K562 (cell line): ENCODE measurements around the gene GNAI3. TPM values are rescaled to one million over a fixed set of nuclear protein-coding genes. Genes with fewer than 3 reads are reported as not detected.

Experiments used
- ATAC-seq: fragments of 200-7000 bp; cut with Tn5 transposase; 3 replicates; pipeline ENCODE4 v1.9.1; 2020; ENCODE audit warnings: moderate library complexity
- Bru-seq: library from RNA; stranded (reverse); fragments of 400-500 nt; gene quantifications from one replicate; lab custom pipeline; 2021; lab: Mats Ljungman, UMichigan
- BruChase-seq, 2 experiments: library from RNA; stranded (reverse); fragments of 400-500 nt; gene quantifications; one replicate each; lab custom pipeline; 2021; lab: Mats Ljungman, UMichigan
- BruUV-seq: library from RNA; stranded (reverse); fragments of 400-500 nt; replicated peaks from 2 replicates; lab custom pipeline; 2021; lab: Mats Ljungman, UMichigan
- CTCF ChIA-PET: fragments of 300-600 bp; formaldehyde crosslinking; extraction: SDS; loops from one replicate; lab custom pipeline; 2021; ENCODE audit warnings: low intra/inter-chr PET ratio; lab: Yijun Ruan, JAX
- POLR2A ChIA-PET: fragments of 300-600, 350-650 bp; sonication (Branson Sonifier 250); formaldehyde crosslinking; extraction: SDS; loops from one replicate; lab custom pipeline; 2021; ENCODE audit warnings: antibody characterized with exemption, inconsistent platforms; lab: Yijun Ruan, JAX
- DNase-seq, 4 experiments: peaks; one replicate each; pipeline versions ENCODE4 v3.0.0 to v3.0.0-alpha.2; 2011 to 2018; ENCODE audit warnings: low spot score in 3 of 4, mixed read lengths in 3 of 4; ENCODE audit errors: extremely low read depth in 1 of 4
- FAIRE-seq: peaks from 2 replicates; lab custom pipeline; 2011; peaks lifted over from hg19 to GRCh38; lab: Jason Lieb, UNC
- H2AFZ ChIP-seq: 2 replicates; pipeline ENCODE4 v1.6.0; 2011; ENCODE audit warnings: low read depth, low read length, control low read depth, inconsistent platforms
- H3K27ac ChIP-seq: fragments of 200-600 bp; 3 replicates; pipeline ENCODE4 v1.8.0; 2011; ENCODE audit warnings: low read depth, mild to moderate bottlenecking, control low read depth, inconsistent platforms, low read length, moderate library complexity, mixed read lengths; ENCODE audit errors: extremely low read depth
- H3K27me3 ChIP-seq, 2 experiments: fragments of 300-600 bp in 1 of 2; 2 replicates in 1 of 2; 3 replicates in 1 of 2; pipeline versions ENCODE4 v1.6.0 to v1.8.0; 2011; ENCODE audit warnings: inconsistent platforms in 2 of 2, low read length in 2 of 2, mild to moderate bottlenecking in 1 of 2, mixed read lengths in 1 of 2, moderate library complexity in 1 of 2; ENCODE audit not compliant: control insufficient read depth in 2 of 2, insufficient read depth in 2 of 2
- H3K36me3 ChIP-seq: fragments of 300-600 bp; 3 replicates; pipeline ENCODE4 v1.8.0; 2011; ENCODE audit warnings: mild to moderate bottlenecking, low read length, inconsistent platforms; ENCODE audit not compliant: control insufficient read depth, insufficient read depth
- H3K4me1 ChIP-seq, 2 experiments: fragments of 200-600 bp in 1 of 2; replicated peaks in 1 of 2; 2 replicates in 1 of 2; 3 replicates in 1 of 2; pipeline versions ENCODE4 v1.5.1 to v1.8.0; 2011; ENCODE audit warnings: inconsistent platforms in 2 of 2, low read length in 2 of 2, mild to moderate bottlenecking in 1 of 2, mixed read lengths in 1 of 2, moderate library complexity in 1 of 2; ENCODE audit not compliant: control insufficient read depth in 2 of 2, insufficient read depth in 2 of 2
- H3K4me2 ChIP-seq: 2 replicates; pipeline ENCODE4 v1.6.1; 2011; ENCODE audit warnings: low read length, control low read depth, inconsistent platforms, mixed read lengths; ENCODE audit not compliant: insufficient read depth
- H3K4me3 ChIP-seq: fragments of 200-600 bp; sonication (generic), shearing (Covaris generic); 2 replicates; pipeline ENCODE4 v1.5.1; 2016; ENCODE audit warnings: control low read depth, inconsistent platforms
- H3K79me2 ChIP-seq: fragments of 200-600 bp; 3 replicates; pipeline ENCODE4 v1.8.0; 2011; ENCODE audit warnings: low read length, inconsistent platforms; ENCODE audit not compliant: control insufficient read depth, insufficient read depth
- H3K9ac ChIP-seq, 2 experiments: 2 replicates each; pipeline versions ENCODE4 v1.6.0 to v1.6.1; 2011; ENCODE audit warnings: low read depth in 2 of 2, low read length in 2 of 2, control low read depth in 1 of 2, inconsistent platforms in 1 of 2, mild to moderate bottlenecking in 1 of 2, mixed read lengths in 1 of 2; ENCODE audit not compliant: insufficient read depth in 1 of 2
- H3K9me1 ChIP-seq: one replicate; pipeline ENCODE4 v1.6.0; 2011; ENCODE audit warnings: inconsistent platforms, mild to moderate bottlenecking, low read length, moderate library complexity; ENCODE audit not compliant: control insufficient read depth, insufficient read depth
- H3K9me3 ChIP-seq: replicated peaks from 2 replicates; pipeline ENCODE4 v1.5.1; 2011; ENCODE audit warnings: low read depth, low read length, inconsistent platforms; ENCODE audit not compliant: control insufficient read depth, insufficient read depth
- H4K20me1 ChIP-seq: replicated peaks from 2 replicates; pipeline ENCODE4 v1.6.1; 2011; ENCODE audit warnings: low read length, inconsistent platforms, mixed read lengths; ENCODE audit not compliant: control insufficient read depth, insufficient read depth
- DDX20 ChIP-seq: fragments of 450-650 bp; IDR thresholded peaks from 2 replicates; pipeline ENCODE4 v1.6.1; 2016; ENCODE audit warnings: missing genetic modification characterization, low read depth, mild to moderate bottlenecking, missing compliant biosample characterization, moderate library complexity
- ETV6 ChIP-seq, 3 experiments: fragments of 150-350 bp in 1 of 3; sonication (generic) in 1 of 3; formaldehyde crosslinking in 1 of 3; IDR thresholded peaks; 2 replicates each; pipeline versions ENCODE4 v1.6.1 to v1.8.0; 2014 to 2022; ENCODE audit warnings: borderline replicate concordance in 2 of 3, low read depth in 2 of 3, antibody characterized with exemption in 1 of 3, low read length in 1 of 3, mild to moderate bottlenecking in 1 of 3, missing genetic modification reagents in 1 of 3
- WGBS: fragments of 100-300 bp; shearing (Covaris generic); methylation state at CpG from one replicate; pipeline ENCODE4 v1.1.6; 2016; ENCODE audit warnings: low coverage, mixed read lengths; ENCODE audit not compliant: insufficient coverage; ENCODE audit errors: missing lambda C conversion rate; 5-methylcytosine and 5-hydroxymethylcytosine counted together
- in situ Hi-C: fragments of 300-500 bp; cut with MboI; formaldehyde crosslinking; loops from 4 replicates; pipeline ENCODE4 v1.15.0; 2018; ENCODE audit warnings: inconsistent platforms, mixed read lengths
- intact Hi-C: fragments of 100-400 bp; cut with micrococcal nuclease; formaldehyde crosslinking; loops from 2 replicates; pipeline ENCODE4 v1.14.2; 2022
- long read RNA-seq, 3 experiments: library from polyadenylated mRNA in 2 of 3; library from RNA in 1 of 3; unstranded in 2 of 3; stranded (forward) in 1 of 3; transcript quantifications; one replicate each; pipeline ENCODE4 v2.0.0, GENCODE V29; 2019 to 2022
- polyA minus RNA-seq, 3 experiments: library from RNA; depleted of rRNA, polyadenylated mRNA; stranded (reverse); fragments of >200 nt; gene quantifications; 2 replicates each; pipeline ENCODE4 v1.2.3, GENCODE V29; 2011
- polyA plus RNA-seq, 8 experiments: library from polyadenylated mRNA; depleted of rRNA in 4 of 8; stranded (reverse) in 5 of 8; unstranded in 3 of 8; fragments of >200 nt; fragmentation: Nextera tagmentation in 2 of 8; fragmentation: Illumina TruSeq in 1 of 8; extraction: Ambion mirVana in 2 of 8; extraction: Trizol in 1 of 8; gene quantifications; 2 replicates each; pipeline versions ENCODE4 v1.2.1 to v1.2.3, GENCODE V29; 2011 to 2014; ENCODE audit warnings: inconsistent platforms in 1 of 8, missing spikeins in 1 of 8
- total RNA-seq, 7 experiments: library from RNA; depleted of rRNA in 6 of 7; stranded (reverse); fragments of >200 nt in 6 of 7; fragmentation: Illumina TruSeq in 2 of 7; extraction: Trizol in 2 of 7; gene quantifications; 2 replicates each; pipeline versions ENCODE4 v1.2.1 to v1.2.3, GENCODE V29; 2011 to 2021; ENCODE audit warnings: low replicate concordance in 1 of 7
- TF ChIP-seq, protein P1 (sequence below), 2 experiments: fragments of 450-650 bp; formaldehyde crosslinking in 1 of 2; IDR thresholded peaks; 2 replicates each; pipeline versions ENCODE4 v1.4.0 to v1.6.1; 2014 to 2020; ENCODE audit warnings: mild to moderate bottlenecking in 2 of 2, borderline replicate concordance in 1 of 2, low read depth in 1 of 2

Gene GNAI3
- 4.4 and 10.9 TPM in 2 replicates for total RNA-seq (2011; cell fraction: chromatin; rRNA removed; ENCODE audit: low replicate concordance)
- total RNA-seq (2011; cell fraction: nucleolus; rRNA removed) = 3.5 and 3.9 TPM in 2 replicates
- 8.6 and 16.3 TPM in 2 replicates for total RNA-seq (2011; cell fraction: nucleoplasm; rRNA removed)
- total RNA-seq (2014; rRNA removed) (7.1 and 7.9 TPM in 2 replicates), total RNA-seq (2014; rRNA removed; fragmentation: Illumina TruSeq; extraction: Trizol) (12.9 and 14.3 TPM in 2 replicates), total RNA-seq (2015; rRNA removed; fragmentation: Illumina TruSeq; extraction: Trizol) (11.0 and 11.9 TPM in 2 replicates), total RNA-seq (2021) (9.1 TPM in 2 replicates), polyA plus RNA-seq (2011; rRNA removed) (8.8 and 13.2 TPM in 2 replicates), polyA plus RNA-seq (2014; fragmentation: Illumina TruSeq; extraction: Trizol) (8.5 and 8.9 TPM in 2 replicates), polyA plus RNA-seq (2014; fragmentation: Nextera tagmentation; extraction: Ambion mirVana) (1 to 10 TPM; 6.9 to 8.0 TPM), polyA plus RNA-seq (2014; rRNA removed) (6.3 and 6.8 TPM in 2 replicates), polyA minus RNA-seq (2011; rRNA and poly(A)+ RNA removed) (23.7 and 24.6 TPM in 2 replicates), Bru-seq, nascent RNA (percentile 85 among the genes with signal in this experiment), BruChase-seq, experiment 1, labeled RNA remaining after a 2-hour chase (percentile 90 among the genes with signal in this experiment), BruChase-seq, experiment 2, labeled RNA remaining after a 6-hour chase (percentile 89 among the genes with signal in this experiment)
- polyA plus RNA-seq (2011; cell fraction: cytosol; rRNA removed) = 2.1 and 5.2 TPM in 2 replicates
- polyA plus RNA-seq (2011; cell fraction: nucleus; rRNA removed) = 1.5 and 2.5 TPM in 2 replicates
- polyA plus RNA-seq (2012) = 7.9 and 9.5 TPM in 2 replicates
- polyA minus RNA-seq (2011; cell fraction: cytosol; rRNA and poly(A)+ RNA removed) = 5.8 and 6.5 TPM in 2 replicates
- 5.3 and 10.7 TPM in 2 replicates for polyA minus RNA-seq (2011; cell fraction: nucleus; rRNA and poly(A)+ RNA removed)
- long read RNA-seq, experiment 1, full-length matches to known transcripts = 637 of 678 reads
- long read RNA-seq, experiment 1, partial matches to known transcripts = 15 of 678 reads
- long read RNA-seq, experiment 1, other reads (novel, unspliced or antisense) = 26 of 678 reads
- long read RNA-seq, experiment 2, full-length matches to known transcripts = 52 of 140 reads
- long read RNA-seq, experiment 2, partial matches to known transcripts = 75 of 140 reads
- long read RNA-seq, experiment 2, other reads (novel, unspliced or antisense) = 13 of 140 reads
- long read RNA-seq, experiment 3, full-length matches to known transcripts = 241 of 255 reads
- long read RNA-seq, experiment 3, partial matches to known transcripts = 9 of 255 reads
- long read RNA-seq, experiment 3, other reads (novel, unspliced or antisense) = 5 of 255 reads

DNA sequence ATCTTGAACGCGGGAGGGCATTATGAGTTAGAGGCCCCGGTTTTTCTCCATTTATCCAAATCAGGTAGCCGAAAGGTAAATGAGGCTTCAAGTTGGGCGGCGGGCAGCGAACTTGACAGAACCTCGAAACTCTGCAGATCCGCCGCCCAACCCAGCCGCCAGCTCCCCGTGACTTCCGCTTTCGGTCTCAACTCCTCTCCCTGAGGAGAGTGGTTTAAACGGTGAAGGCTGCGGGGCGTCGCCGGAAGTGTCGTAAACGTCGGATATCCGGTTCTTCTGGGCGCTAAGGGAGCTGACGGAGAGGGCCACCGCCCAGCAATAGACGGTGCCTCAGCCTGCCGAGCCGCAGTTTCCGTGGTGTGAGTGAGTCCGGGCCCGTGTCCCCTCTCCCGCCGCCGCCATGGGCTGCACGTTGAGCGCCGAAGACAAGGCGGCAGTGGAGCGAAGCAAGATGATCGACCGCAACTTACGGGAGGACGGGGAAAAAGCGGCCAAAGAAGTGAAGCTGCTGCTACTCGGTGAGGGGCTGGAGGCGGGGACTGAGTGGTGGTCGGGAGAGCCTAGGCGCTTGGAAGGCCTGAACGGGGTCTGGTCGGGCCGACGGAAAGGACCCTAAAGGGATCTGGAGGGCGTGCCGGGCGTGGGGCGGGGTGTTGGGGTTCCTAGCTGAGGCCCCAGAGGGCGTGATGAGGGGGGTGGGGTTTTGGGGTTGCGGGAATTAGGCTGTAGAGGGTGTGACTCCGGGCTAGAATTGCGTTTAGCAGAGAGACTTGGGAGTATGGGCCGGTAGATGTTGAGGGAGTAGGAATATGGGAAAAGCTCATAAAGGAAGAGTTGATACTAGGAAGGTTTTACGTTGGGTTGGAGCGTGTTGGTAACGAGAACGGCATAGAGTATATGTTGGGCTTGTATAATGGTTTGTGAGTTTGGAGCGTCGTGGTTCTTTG lies at the start of gene GNAI3:
GNAI3 (plus strand) TSS at position 295 of the 947 bp plus-strand sequence; CDS start at position 401, 106 bp downstream.
- Histone ChIP-seq H3K9ac (peak within 1 kb of the TSS; percentile 95 to 98), H4K20me1 (peaks cover 5% of the 10 kb centered on the region; the same call in 1 of the 2 replicates), H3K79me2 (peaks cover 71% of the 10 kb centered on the region), H3K9me1 (no peaks in the 10 kb centered on the region), H3K36me3 (peaks cover 6% of the 10 kb centered on the region; the same call in 2 of the 3 replicates), H3K4me3 (peak within 1 kb of the TSS; percentile 94), H3K27me3 (no peaks in the 10 kb centered on the region), H3K27ac (peak within 1 kb of the TSS; percentile 91), H3K4me2 (peak within 1 kb of the TSS; percentile 94), H3K4me1 (peaks cover 4 to 5% of the 10 kb centered on the region in 2 experiments), H3K9me3 (no peaks in the 10 kb centered on the region), H2AFZ (peak within 1 kb of the TSS; percentile 98)
- FAIRE-seq (peak; percentile 98), ATAC-seq (peak; percentile 96), DNase-seq (peak; percentile 92 to 99 (median 94))
- WGBS = 1% methylated on average over 59 of the region's 68 CpGs
- POLR2A ChIA-PET = interaction anchor here (0.6 to 3.5 kb wide), 62 partner anchors 9 to 895 kb away, joined by 3 to 48 read pairs (median 4); partner anchors contain the start of genes AHCYL1, AMPD2, ATXN7L2 and EPS8L3
- BruUV-seq = no TSS peak
- intact Hi-C loops (loop anchor here (5.0 kb wide), 3 partner anchors 69 to 434 kb away; partner anchors contain the start of genes AHCYL1, AMPD2 and GNAT2), in situ Hi-C loops (loop anchor here (5.0 kb wide), 3 partner anchors 74 to 439 kb away; partner anchors contain the start of gene EPS8L3)
- CTCF ChIA-PET = interaction anchor here (1.1 to 2.9 kb wide), 2 partner anchors 102 to 557 kb away, joined by 3 to 22 read pairs; no protein-coding TSS in a partner anchor
- TF ChIP-seq ETV6 (IDR thresholded peaks at IDR 0.05; ENCODE audit: borderline replicate concordance in 1 of 2, low read depth in 2 of 2, low read length in 1 of 2) (no peak; a peak in 1 of 4 replicates), ETV6 (CRISPR knock-in tag; IDR thresholded peaks at IDR 0.05; ENCODE audit: borderline replicate concordance) (no peak), DDX20 (no peak)
- TF ChIP-seq, protein P1, sequence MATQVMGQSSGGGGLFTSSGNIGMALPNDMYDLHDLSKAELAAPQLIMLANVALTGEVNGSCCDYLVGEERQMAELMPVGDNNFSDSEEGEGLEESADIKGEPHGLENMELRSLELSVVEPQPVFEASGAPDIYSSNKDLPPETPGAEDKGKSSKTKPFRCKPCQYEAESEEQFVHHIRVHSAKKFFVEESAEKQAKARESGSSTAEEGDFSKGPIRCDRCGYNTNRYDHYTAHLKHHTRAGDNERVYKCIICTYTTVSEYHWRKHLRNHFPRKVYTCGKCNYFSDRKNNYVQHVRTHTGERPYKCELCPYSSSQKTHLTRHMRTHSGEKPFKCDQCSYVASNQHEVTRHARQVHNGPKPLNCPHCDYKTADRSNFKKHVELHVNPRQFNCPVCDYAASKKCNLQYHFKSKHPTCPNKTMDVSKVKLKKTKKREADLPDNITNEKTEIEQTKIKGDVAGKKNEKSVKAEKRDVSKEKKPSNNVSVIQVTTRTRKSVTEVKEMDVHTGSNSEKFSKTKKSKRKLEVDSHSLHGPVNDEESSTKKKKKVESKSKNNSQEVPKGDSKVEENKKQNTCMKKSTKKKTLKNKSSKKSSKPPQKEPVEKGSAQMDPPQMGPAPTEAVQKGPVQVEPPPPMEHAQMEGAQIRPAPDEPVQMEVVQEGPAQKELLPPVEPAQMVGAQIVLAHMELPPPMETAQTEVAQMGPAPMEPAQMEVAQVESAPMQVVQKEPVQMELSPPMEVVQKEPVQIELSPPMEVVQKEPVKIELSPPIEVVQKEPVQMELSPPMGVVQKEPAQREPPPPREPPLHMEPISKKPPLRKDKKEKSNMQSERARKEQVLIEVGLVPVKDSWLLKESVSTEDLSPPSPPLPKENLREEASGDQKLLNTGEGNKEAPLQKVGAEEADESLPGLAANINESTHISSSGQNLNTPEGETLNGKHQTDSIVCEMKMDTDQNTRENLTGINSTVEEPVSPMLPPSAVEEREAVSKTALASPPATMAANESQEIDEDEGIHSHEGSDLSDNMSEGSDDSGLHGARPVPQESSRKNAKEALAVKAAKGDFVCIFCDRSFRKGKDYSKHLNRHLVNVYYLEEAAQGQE (IDR thresholded peaks at IDR 0.05; ENCODE audit: borderline replicate concordance) = no peak
- TF ChIP-seq, protein P1 (CRISPR knock-in tag; IDR thresholded peaks at IDR 0.05; ENCODE audit: low read depth) = no peak
